ENCODE results near the gene FBXO39.
A peak's percentile ranks its signal among the peaks of the same experiment; 100 is the strongest.
"Not testable (repeated sequence)": the region's sequence is repeated elsewhere in the genome, so short reads cannot be mapped to it uniquely, and the experiment has no call there.

Gene FBXO39

GRCh38 chr17:6774906-6775305 is 1.1 kb upstream of the FBXO39 start:
- POLR2A ChIA-PET; H3K27ac ChIP-seq (ENCODE audit: extremely low read depth, low read depth, low read length); H3K36me3 ChIP-seq (ENCODE audit: control insufficient read depth in 2 of 2, insufficient read depth in 1 of 2, low read length in 2 of 2); H3K9me3 ChIP-seq (ENCODE audit: control insufficient read depth, insufficient read depth, low read depth, low read length); H3K4me1 ChIP-seq (ENCODE audit: control insufficient read depth, insufficient read depth, low read length); H3K4me3 ChIP-seq (ENCODE audit: low read depth, low read length); CTCF ChIA-PET: not testable (repeated sequence)
- 0 out of 2 replicates have a peak, but pooled peaks have one; percentile 22 for TF ChIP-seq ZNF280D (tag by site-specific recombination; IDR thresholded peaks at IDR 0.05)
- peak; percentile 88 for TF ChIP-seq ZNF146 (tag by site-specific recombination; IDR thresholded peaks at IDR 0.05)

- Histone ChIP-seq H3K4me3 (ENCODE audit: low read depth, low read length) (no peak overlapping the region), H3K36me3 (ENCODE audit: control insufficient read depth in 2 of 2, insufficient read depth in 1 of 2, low read length in 2 of 2) (no peaks in the 10 kb centered on the region), H3K27ac (ENCODE audit: extremely low read depth, low read depth, low read length) (no peak overlapping the region), H3K9me3 (ENCODE audit: control insufficient read depth, insufficient read depth, low read depth, low read length) (no peaks in the 10 kb centered on the region), H3K4me1 (ENCODE audit: control insufficient read depth, insufficient read depth, low read length) (no peaks in the 10 kb centered on the region)
- ChIA-PET CTCF (interaction anchor here (0.5 kb wide), 1 partner anchor 1718 kb away, joined by 5 read pairs; no protein-coding TSS in a partner anchor), POLR2A (no interaction called here)
- TF ChIP-seq HOXD13 (CRISPR knock-in tag; IDR thresholded peaks at IDR 0.05; ENCODE audit: borderline replicate concordance) = no peak
- no peak for TF ChIP-seq ZNF155 (tag by site-specific recombination; IDR thresholded peaks at IDR 0.05)
- TF ChIP-seq SALL2 (tag by site-specific recombination; IDR thresholded peaks at IDR 0.05; ENCODE audit: borderline replicate concordance) = no peak
- TF ChIP-seq ZBTB7A (tag by site-specific recombination; IDR thresholded peaks at IDR 0.05; ENCODE audit: low read depth) = no peak
- TF ChIP-seq ZNF558 (tag by site-specific recombination; IDR thresholded peaks at IDR 0.05) = no peak
- no peak for TF ChIP-seq PRDM10 (tag by site-specific recombination; IDR thresholded peaks at IDR 0.05)
- TF ChIP-seq TRIM28 (IDR thresholded peaks at IDR 0.05; ENCODE audit: borderline replicate concordance, low read length) = no peak
- TF ChIP-seq ZNF658 (tag by site-specific recombination; IDR thresholded peaks at IDR 0.05) = no peak
- TF ChIP-seq ZBTB44 (tag by site-specific recombination; IDR thresholded peaks at IDR 0.05) = no peak
- no peak for TF ChIP-seq ZIC2 (tag by site-specific recombination; IDR thresholded peaks at IDR 0.05)
- no peak for TF ChIP-seq OSR2 (tag by site-specific recombination; IDR thresholded peaks at IDR 0.05)
- no peak for TF ChIP-seq ZNF354C (tag by site-specific recombination; IDR thresholded peaks at IDR 0.05; ENCODE audit: borderline replicate concordance, low read depth)
- no peak for TF ChIP-seq ZNF449 (tag by site-specific recombination; IDR thresholded peaks at IDR 0.05)
- TF ChIP-seq ZBTB6 (tag by site-specific recombination; IDR thresholded peaks at IDR 0.05) = no peak
- no peak for TF ChIP-seq KLF7 (tag by site-specific recombination; IDR thresholded peaks at IDR 0.05; ENCODE audit: borderline replicate concordance)
- no peak for TF ChIP-seq ZNF24 (tag by site-specific recombination; IDR thresholded peaks at IDR 0.05)
- no peak for TF ChIP-seq ZNF626 (tag by site-specific recombination; IDR thresholded peaks at IDR 0.05)
These were observed 3.4 kb downstream of the FBXO39 start for GRCh38 chr17:6779411-6779810.
